H1 (cell line): ENCODE results near the gene OR4K1.

ENCODE experiments used
- EZH2 ChIP-seq: fragments of 200-600 bp; sonication (generic); IDR thresholded peaks from 2 replicates; pipeline ENCODE4 v1.7.1; 2012; ENCODE audit warnings: low read depth, mild to moderate bottlenecking, moderate library complexity, low read length, inconsistent platforms; ENCODE audit not compliant: severe bottlenecking
- TF ChIP-seq, protein P1 (sequence below), 3 experiments: IDR thresholded peaks; 1 replicate in 2 of 3; 2 replicates in 1 of 3; pipeline versions ENCODE4 v1.5.1 to v1.6.1; 2011; ENCODE audit warnings: low read length in 3 of 3, mild to moderate bottlenecking in 3 of 3, inconsistent platforms in 2 of 3, low read depth in 1 of 3, moderate library complexity in 1 of 3; ENCODE audit not compliant: insufficient read depth in 1 of 3; ENCODE audit errors: control extremely low read depth in 1 of 3

- TF ChIP-seq, protein P1, sequence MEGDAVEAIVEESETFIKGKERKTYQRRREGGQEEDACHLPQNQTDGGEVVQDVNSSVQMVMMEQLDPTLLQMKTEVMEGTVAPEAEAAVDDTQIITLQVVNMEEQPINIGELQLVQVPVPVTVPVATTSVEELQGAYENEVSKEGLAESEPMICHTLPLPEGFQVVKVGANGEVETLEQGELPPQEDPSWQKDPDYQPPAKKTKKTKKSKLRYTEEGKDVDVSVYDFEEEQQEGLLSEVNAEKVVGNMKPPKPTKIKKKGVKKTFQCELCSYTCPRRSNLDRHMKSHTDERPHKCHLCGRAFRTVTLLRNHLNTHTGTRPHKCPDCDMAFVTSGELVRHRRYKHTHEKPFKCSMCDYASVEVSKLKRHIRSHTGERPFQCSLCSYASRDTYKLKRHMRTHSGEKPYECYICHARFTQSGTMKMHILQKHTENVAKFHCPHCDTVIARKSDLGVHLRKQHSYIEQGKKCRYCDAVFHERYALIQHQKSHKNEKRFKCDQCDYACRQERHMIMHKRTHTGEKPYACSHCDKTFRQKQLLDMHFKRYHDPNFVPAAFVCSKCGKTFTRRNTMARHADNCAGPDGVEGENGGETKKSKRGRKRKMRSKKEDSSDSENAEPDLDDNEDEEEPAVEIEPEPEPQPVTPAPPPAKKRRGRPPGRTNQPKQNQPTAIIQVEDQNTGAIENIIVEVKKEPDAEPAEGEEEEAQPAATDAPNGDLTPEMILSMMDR (IDR thresholded peaks at IDR 0.05; ENCODE audit: control extremely low read depth in 1 of 3, insufficient read depth in 1 of 3, low read depth in 1 of 3, low read length in 3 of 3) = no peak
- TF ChIP-seq EZH2 = no peak
Measured at GRCh38 chr14:19920021-19920657, 10.6 kb upstream of the OR4K1 start, which contains the start of gene OR4K5.
